SK-N-SH treated with all-trans-retinoic acid at 6 μM for 48 hours (cell line): Measurements from ENCODE around the gene RAMAC.

Experiments
- ATAC-seq: fragments of 200-7000 bp; cut with Tn5 transposase; 3 replicates; pipeline ENCODE4 v1.9.1; 2020; ENCODE audit warnings: mild to moderate bottlenecking, moderate library complexity
- ARNTL ChIP-seq: fragments of 450-650 bp; formaldehyde crosslinking; IDR thresholded peaks from 2 replicates; pipeline ENCODE4 v1.5.0; 2020; ENCODE audit warnings: low read depth, mild to moderate bottlenecking, moderate library complexity, borderline replicate concordance
- BACH2 ChIP-seq: fragments of 250-450 bp; sonication (Bioruptor Pico); IDR thresholded peaks from 2 replicates; pipeline ENCODE4 v1.9.0; 2021; ENCODE audit warnings: mild to moderate bottlenecking, borderline replicate concordance
- CREB5 ChIP-seq: fragments of 250-450 bp; sonication (Bioruptor Pico); IDR thresholded peaks from 2 replicates; pipeline ENCODE4 v1.5.1; 2020; ENCODE audit warnings: low read depth, mild to moderate bottlenecking, moderate library complexity
- CSDC2 ChIP-seq: fragments of 250-450 bp; sonication (Bioruptor Pico); IDR thresholded peaks from 2 replicates; pipeline ENCODE4 v1.5.0; 2020; ENCODE audit warnings: mild to moderate bottlenecking, moderate library complexity
- ESRRG ChIP-seq: fragments of 250-450 bp; sonication (Bioruptor Pico); IDR thresholded peaks from 2 replicates; pipeline ENCODE4 v1.6.1; 2021; ENCODE audit warnings: mild to moderate bottlenecking
- ISL1 ChIP-seq: fragments of 250-450 bp; sonication (Bioruptor Pico); IDR thresholded peaks from 2 replicates; pipeline ENCODE4 v2.1.2; 2022; ENCODE audit warnings: mild to moderate bottlenecking, moderate library complexity
- OSR1 ChIP-seq: fragments of 250-450 bp; sonication (Bioruptor Pico); IDR thresholded peaks from 2 replicates; pipeline ENCODE4 v1.8.0; 2022; ENCODE audit warnings: moderate library complexity, mild to moderate bottlenecking, inconsistent platforms
- PATZ1 ChIP-seq: fragments of 250-450 bp; sonication (Bioruptor Pico); IDR thresholded peaks from 2 replicates; pipeline ENCODE4 v1.8.0; 2020; ENCODE audit warnings: mild to moderate bottlenecking, moderate library complexity, borderline replicate concordance
- PPARA ChIP-seq: fragments of 250-450 bp; sonication (Bioruptor Pico); IDR thresholded peaks from 2 replicates; pipeline ENCODE4 v1.5.0; 2020; ENCODE audit warnings: mild to moderate bottlenecking, borderline replicate concordance
- RARB ChIP-seq: fragments of 250-450 bp; sonication (Bioruptor Pico); IDR thresholded peaks from 2 replicates; pipeline ENCODE4 v1.8.0; 2021; ENCODE audit warnings: mild to moderate bottlenecking, moderate library complexity
- SNAI2 ChIP-seq: fragments of 250-450 bp; sonication (Bioruptor Pico); IDR thresholded peaks from 2 replicates; pipeline ENCODE4 v1.5.0; 2020; ENCODE audit warnings: mild to moderate bottlenecking, moderate library complexity
- TCF4 ChIP-seq: fragments of 250-450 bp; sonication (Bioruptor Pico); IDR thresholded peaks from 2 replicates; pipeline ENCODE4 v1.8.0; 2021; ENCODE audit warnings: mild to moderate bottlenecking, moderate library complexity, borderline replicate concordance
- TOX ChIP-seq: fragments of 250-450 bp; sonication (Bioruptor Pico); IDR thresholded peaks from 2 replicates; pipeline ENCODE4 v1.8.0; 2021; ENCODE audit warnings: mild to moderate bottlenecking, moderate library complexity, borderline replicate concordance
- TSHZ2 ChIP-seq: fragments of 250-450 bp; sonication (Bioruptor Pico); IDR thresholded peaks from 2 replicates; pipeline ENCODE4 v1.5.0; 2020; ENCODE audit warnings: mild to moderate bottlenecking, moderate library complexity
- ZC3H10 ChIP-seq: fragments of 250-450 bp; sonication (Bioruptor Pico); IDR thresholded peaks from 2 replicates; pipeline ENCODE4 v1.5.1; 2021; ENCODE audit warnings: mild to moderate bottlenecking, moderate library complexity
- ZFP3 ChIP-seq: fragments of 250-450 bp; sonication (Bioruptor Pico); IDR thresholded peaks from 2 replicates; pipeline ENCODE4 v1.5.0; 2020; ENCODE audit warnings: mild to moderate bottlenecking, moderate library complexity
- ZFP30 ChIP-seq: fragments of 450-650 bp; formaldehyde crosslinking; IDR thresholded peaks from 2 replicates; pipeline ENCODE4 v1.5.0; 2022; ENCODE audit warnings: mild to moderate bottlenecking, moderate library complexity
- ZNF70 ChIP-seq: fragments of 450-650 bp; formaldehyde crosslinking; IDR thresholded peaks from 2 replicates; pipeline ENCODE4 v1.5.0; 2020; ENCODE audit warnings: mild to moderate bottlenecking, moderate library complexity
- ZNF8 ChIP-seq: fragments of 450-650 bp; formaldehyde crosslinking; IDR thresholded peaks from 2 replicates; pipeline ENCODE4 v1.5.0; 2020; ENCODE audit warnings: mild to moderate bottlenecking, moderate library complexity
- TF ChIP-seq, protein P1 (sequence below): fragments of 250-450 bp; sonication (Bioruptor Pico); IDR thresholded peaks from 2 replicates; pipeline ENCODE4 v1.5.1; 2021; ENCODE audit warnings: mild to moderate bottlenecking, moderate library complexity

The RAMAC gene

GRCh38 chr15:82986442-82986780 is 401 bp downstream of the RAMAC start:
- no peak for TF ChIP-seq SNAI2 (CRISPR knock-in tag)
- no peak for TF ChIP-seq PATZ1 (CRISPR knock-in tag)
- TF ChIP-seq PPARA (CRISPR knock-in tag) = no peak
- TF ChIP-seq, protein P1, sequence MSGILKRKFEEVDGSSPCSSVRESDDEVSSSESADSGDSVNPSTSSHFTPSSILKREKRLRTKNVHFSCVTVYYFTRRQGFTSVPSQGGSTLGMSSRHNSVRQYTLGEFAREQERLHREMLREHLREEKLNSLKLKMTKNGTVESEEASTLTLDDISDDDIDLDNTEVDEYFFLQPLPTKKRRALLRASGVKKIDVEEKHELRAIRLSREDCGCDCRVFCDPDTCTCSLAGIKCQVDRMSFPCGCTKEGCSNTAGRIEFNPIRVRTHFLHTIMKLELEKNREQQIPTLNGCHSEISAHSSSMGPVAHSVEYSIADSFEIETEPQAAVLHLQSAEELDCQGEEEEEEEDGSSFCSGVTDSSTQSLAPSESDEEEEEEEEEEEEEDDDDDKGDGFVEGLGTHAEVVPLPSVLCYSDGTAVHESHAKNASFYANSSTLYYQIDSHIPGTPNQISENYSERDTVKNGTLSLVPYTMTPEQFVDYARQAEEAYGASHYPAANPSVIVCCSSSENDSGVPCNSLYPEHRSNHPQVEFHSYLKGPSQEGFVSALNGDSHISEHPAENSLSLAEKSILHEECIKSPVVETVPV (CRISPR knock-in tag) = no peak
- TF ChIP-seq CSDC2 = no peak
- no peak for TF ChIP-seq TSHZ2 (CRISPR knock-in tag)
- TF ChIP-seq CREB5 (CRISPR knock-in tag) = no peak
- TF ChIP-seq ZNF8 (CRISPR knock-in tag) = no peak
- no peak for TF ChIP-seq ZC3H10
- no peak for TF ChIP-seq BACH2
- no peak for TF ChIP-seq ARNTL (CRISPR knock-in tag)
- no peak for TF ChIP-seq TOX
- peak; percentile 58 for ATAC-seq

DNA sequence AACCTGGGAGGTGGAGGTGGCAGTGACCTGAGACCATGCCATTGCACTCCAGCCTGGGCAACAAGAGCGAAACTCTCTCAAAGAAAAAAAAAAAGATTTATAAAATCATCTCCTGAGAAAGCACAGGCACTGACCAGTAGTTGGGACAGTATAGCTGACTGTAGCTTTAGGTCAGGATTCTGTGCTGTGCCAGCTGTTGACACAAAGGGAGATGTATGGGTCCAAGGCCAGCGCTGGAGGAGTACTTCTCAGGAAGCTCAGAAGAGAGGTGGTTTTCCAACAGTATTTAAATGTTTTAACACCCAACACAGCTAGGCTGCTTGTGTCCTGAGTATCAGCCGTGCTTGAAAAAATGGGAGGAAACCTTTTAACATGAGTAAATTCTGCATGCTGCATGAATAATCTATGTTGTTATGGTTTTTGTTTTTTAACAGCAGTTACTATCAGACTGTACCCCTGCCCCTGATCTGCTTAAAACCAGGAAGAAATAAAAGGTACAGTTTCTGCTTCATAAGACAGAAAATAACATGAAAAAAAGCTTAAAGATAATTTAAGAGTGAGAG is 6.5 kb downstream of the RAMAC start:
- no peak for ATAC-seq

More for the DNA sequence above, 6.5 kb downstream of the RAMAC start:
- TF ChIP-seq ZFP3 (CRISPR knock-in tag) (no peak), ESRRG (no peak), ISL1 (no peak), CSDC2 (no peak), ZFP30 (no peak), RARB (CRISPR knock-in tag) (no peak), TOX (no peak), CREB5 (CRISPR knock-in tag) (no peak), TCF4 (CRISPR knock-in tag) (no peak), ZNF70 (no peak), PATZ1 (CRISPR knock-in tag) (no peak), PPARA (CRISPR knock-in tag) (no peak), OSR1 (CRISPR knock-in tag) (no peak), ARNTL (CRISPR knock-in tag) (no peak)
